Measurements from ENCODE around the gene PRKCA.

DNA sequence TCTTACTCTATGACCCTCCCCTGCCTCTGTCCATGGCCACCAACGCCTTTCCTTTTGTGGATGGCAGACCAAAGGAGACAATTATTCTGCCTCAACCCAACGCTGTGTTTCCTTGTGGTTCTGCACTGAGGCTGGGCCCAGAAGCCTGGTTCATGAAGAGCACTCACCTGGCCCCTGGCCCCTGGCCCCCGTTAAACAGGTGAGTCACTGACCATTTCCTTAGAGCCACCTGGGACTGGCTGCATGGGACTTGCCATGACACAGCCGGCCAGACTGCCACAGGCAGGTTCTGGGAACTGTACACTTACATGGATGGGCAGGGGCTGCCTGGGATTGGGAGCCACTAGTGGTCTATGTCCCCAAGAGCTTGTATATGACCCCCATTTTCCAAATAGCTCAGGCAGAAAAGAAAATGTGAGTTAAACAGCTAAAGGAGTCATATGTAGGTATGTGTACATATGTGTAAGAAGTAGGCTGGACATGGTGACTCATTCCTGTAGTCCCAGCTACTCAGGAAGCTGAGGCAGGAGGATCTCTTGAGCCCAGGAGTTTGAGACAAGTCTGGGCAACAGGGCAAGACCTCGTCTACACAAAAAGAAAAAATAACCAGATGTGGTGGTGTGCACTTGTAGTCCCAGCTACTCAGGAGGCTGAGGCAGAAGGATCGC, 350.6 kb downstream of the PRKCA start:
- TF ChIP-seq, protein P1, sequence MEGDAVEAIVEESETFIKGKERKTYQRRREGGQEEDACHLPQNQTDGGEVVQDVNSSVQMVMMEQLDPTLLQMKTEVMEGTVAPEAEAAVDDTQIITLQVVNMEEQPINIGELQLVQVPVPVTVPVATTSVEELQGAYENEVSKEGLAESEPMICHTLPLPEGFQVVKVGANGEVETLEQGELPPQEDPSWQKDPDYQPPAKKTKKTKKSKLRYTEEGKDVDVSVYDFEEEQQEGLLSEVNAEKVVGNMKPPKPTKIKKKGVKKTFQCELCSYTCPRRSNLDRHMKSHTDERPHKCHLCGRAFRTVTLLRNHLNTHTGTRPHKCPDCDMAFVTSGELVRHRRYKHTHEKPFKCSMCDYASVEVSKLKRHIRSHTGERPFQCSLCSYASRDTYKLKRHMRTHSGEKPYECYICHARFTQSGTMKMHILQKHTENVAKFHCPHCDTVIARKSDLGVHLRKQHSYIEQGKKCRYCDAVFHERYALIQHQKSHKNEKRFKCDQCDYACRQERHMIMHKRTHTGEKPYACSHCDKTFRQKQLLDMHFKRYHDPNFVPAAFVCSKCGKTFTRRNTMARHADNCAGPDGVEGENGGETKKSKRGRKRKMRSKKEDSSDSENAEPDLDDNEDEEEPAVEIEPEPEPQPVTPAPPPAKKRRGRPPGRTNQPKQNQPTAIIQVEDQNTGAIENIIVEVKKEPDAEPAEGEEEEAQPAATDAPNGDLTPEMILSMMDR (IDR thresholded peaks at IDR 0.05; ENCODE audit: low read depth, low read length, poor library complexity, severe bottlenecking), result no peak
- no peak for TF ChIP-seq EZH2phosphoT487 (IDR thresholded peaks at IDR 0.05; ENCODE audit: borderline replicate concordance, low read length)

Data from DOHH2 (cell line).